Smooth muscle cell (in vitro differentiated cells): Measurements from ENCODE around the gene ILDR1. TPM values are rescaled to one million over a fixed set of nuclear protein-coding genes. Genes with fewer than 3 reads are reported as not detected.

Experiments used
- DNase-seq: peaks from one replicate; lab custom pipeline; 2025; ENCODE audit not compliant: unreplicated experiment; lab: John Stamatoyannopoulos, UW
- H2AFZ ChIP-seq: fragments of 200-600 bp; sonication (generic); 2 replicates; pipeline ENCODE4 v1.6.0; 2016; ENCODE audit warnings: antibody characterized with exemption, low read depth, mild to moderate bottlenecking
- H3F3A ChIP-seq: fragments of 200-600 bp; sonication (generic); 2 replicates; pipeline ENCODE4 v1.6.0; 2017; ENCODE audit warnings: antibody characterized with exemption, low read depth
- H3K27ac ChIP-seq: fragments of 200-600 bp; sonication (generic); 2 replicates; pipeline ENCODE4 v1.5.1; 2016; ENCODE audit warnings: low read depth, mild to moderate bottlenecking
- H3K27me3 ChIP-seq: fragments of 200-600 bp; sonication (generic); 2 replicates; pipeline ENCODE4 v1.6.1; 2016; ENCODE audit warnings: low read depth, mild to moderate bottlenecking
- H3K36me3 ChIP-seq: fragments of 200-600 bp; sonication (generic); 2 replicates; pipeline ENCODE4 v1.5.1; 2016; ENCODE audit warnings: low read depth
- H3K4me1 ChIP-seq: fragments of 200-600 bp; sonication (generic); 2 replicates; pipeline ENCODE4 v1.5.1; 2016; ENCODE audit warnings: low read depth
- H3K4me2 ChIP-seq: fragments of 200-600 bp; sonication (generic); 2 replicates; pipeline ENCODE4 v1.6.0; 2016; ENCODE audit warnings: mild to moderate bottlenecking
- H3K4me3 ChIP-seq: fragments of 200-600 bp; sonication (generic); 2 replicates; pipeline ENCODE4 v1.5.1; 2016; ENCODE audit warnings: mild to moderate bottlenecking
- H3K79me2 ChIP-seq: fragments of 200-600 bp; sonication (generic); 2 replicates; pipeline ENCODE4 v1.6.0; 2016; ENCODE audit warnings: low read depth, mild to moderate bottlenecking
- H3K9ac ChIP-seq: fragments of 200-600 bp; sonication (generic); 2 replicates; pipeline ENCODE4 v1.6.0; 2016; ENCODE audit warnings: low read depth
- H3K9me3 ChIP-seq: fragments of 200-600 bp; sonication (generic); replicated peaks from 2 replicates; pipeline ENCODE4 v1.5.1; 2016; ENCODE audit warnings: low read depth
- H4K20me1 ChIP-seq: fragments of 200-600 bp; sonication (generic); 2 replicates; pipeline ENCODE4 v1.6.0; 2016; ENCODE audit warnings: low read depth
- WGBS: methylation state at CpG from one replicate; pipeline ENCODE4 v1.1.7; 2016; ENCODE audit warnings: low lambda C conversion rate; 5-methylcytosine and 5-hydroxymethylcytosine counted together
- polyA plus RNA-seq: library from polyadenylated mRNA; unstranded; fragments of >200 nt; fragmentation: Nextera tagmentation; extraction: Ambion mirVana; gene quantifications from 2 replicates; pipeline ENCODE4 v1.2.1, GENCODE V29; 2016
- total RNA-seq: library from RNA; depleted of rRNA; stranded (reverse); fragments of >200 nt; gene quantifications from 2 replicates; pipeline ENCODE4 v1.2.3, GENCODE V29; 2014
- TF ChIP-seq, protein P1 (sequence below): fragments of 200-600 bp; sonication (generic); IDR thresholded peaks from 2 replicates; pipeline ENCODE4 v1.5.1; 2017; ENCODE audit warnings: borderline replicate concordance, mild to moderate bottlenecking, antibody characterized with exemption; ENCODE audit not compliant: insufficient read depth, poor library complexity, severe bottlenecking

ILDR1 gene
- total and polyA plus RNA-seq, 2 experiments from 2014 or later = 1.4 TPM; not detected in 1

DNA sequence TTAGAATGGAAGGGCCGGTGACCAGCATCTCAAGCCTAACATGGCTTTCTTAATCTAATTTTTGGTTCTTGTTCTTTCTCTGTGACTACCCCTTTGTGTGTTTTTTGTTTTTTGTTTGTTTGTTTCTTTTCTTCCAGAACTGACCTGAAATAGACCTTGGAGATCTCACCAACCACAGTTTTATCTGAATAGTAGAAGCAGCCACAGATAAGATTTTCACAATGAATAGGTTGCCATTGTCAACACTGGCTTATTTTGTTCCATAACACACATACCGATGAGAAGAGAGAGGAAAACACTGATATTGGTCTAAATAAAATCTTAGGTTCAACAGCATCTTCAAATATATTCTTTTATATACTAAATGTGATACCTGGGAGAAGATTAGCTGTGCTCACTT lies 11.5 kb downstream of the ILDR1 start:
- H2AFZ ChIP-seq = no peak overlapping the region
- no peaks in the 10 kb centered on the region for H3K9me3 ChIP-seq
- no peak overlapping the region for H3K4me3 ChIP-seq
- H3K36me3 ChIP-seq = no peaks in the 10 kb centered on the region
- DNase-seq = no peak
- no peaks in the 10 kb centered on the region for H3K79me2 ChIP-seq
- H3F3A ChIP-seq = no peaks in the 10 kb centered on the region
- TF ChIP-seq, protein P1, sequence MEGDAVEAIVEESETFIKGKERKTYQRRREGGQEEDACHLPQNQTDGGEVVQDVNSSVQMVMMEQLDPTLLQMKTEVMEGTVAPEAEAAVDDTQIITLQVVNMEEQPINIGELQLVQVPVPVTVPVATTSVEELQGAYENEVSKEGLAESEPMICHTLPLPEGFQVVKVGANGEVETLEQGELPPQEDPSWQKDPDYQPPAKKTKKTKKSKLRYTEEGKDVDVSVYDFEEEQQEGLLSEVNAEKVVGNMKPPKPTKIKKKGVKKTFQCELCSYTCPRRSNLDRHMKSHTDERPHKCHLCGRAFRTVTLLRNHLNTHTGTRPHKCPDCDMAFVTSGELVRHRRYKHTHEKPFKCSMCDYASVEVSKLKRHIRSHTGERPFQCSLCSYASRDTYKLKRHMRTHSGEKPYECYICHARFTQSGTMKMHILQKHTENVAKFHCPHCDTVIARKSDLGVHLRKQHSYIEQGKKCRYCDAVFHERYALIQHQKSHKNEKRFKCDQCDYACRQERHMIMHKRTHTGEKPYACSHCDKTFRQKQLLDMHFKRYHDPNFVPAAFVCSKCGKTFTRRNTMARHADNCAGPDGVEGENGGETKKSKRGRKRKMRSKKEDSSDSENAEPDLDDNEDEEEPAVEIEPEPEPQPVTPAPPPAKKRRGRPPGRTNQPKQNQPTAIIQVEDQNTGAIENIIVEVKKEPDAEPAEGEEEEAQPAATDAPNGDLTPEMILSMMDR = no peak
- no peaks in the 10 kb centered on the region for H3K4me1 ChIP-seq
- H3K4me2 ChIP-seq = no peak overlapping the region
- 82% methylated on average over 2 of the region's 2 CpGs for WGBS
- H4K20me1 ChIP-seq = no peaks in the 10 kb centered on the region
- H3K27me3 ChIP-seq = no peaks in the 10 kb centered on the region
- H3K27ac ChIP-seq = no peak overlapping the region
- no peak overlapping the region for H3K9ac ChIP-seq

DNA sequence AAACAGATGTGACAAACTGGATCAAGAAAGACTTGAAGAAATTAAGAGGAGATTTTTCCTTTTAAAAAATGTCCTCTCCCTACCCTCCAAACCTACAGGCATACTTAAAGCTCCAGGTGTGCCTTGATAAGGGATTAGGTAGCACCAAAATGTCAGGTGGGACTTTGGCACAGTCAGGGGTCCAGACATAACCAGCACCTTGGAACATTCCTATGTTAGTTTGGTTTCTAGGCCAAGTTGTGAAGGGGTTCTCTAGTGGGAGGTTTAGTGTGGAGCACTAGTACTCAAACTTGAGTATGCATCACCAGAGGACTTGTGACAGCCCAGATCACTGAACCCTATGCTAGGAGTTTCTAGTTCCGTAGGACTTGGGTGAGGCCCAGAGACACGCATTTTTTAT lies 13.9 kb downstream of the ILDR1 start:
- TF ChIP-seq, protein P1 = no peak
- no peak overlapping the region for H3K4me3 ChIP-seq
- WGBS = 91% methylated on average over 2 of the region's 2 CpGs
- no peaks in the 10 kb centered on the region for H3K79me2 ChIP-seq
- no peak for DNase-seq
- H3K27me3 ChIP-seq = no peaks in the 10 kb centered on the region
- H3K27ac ChIP-seq = no peak overlapping the region
- no peak overlapping the region for H3K9ac ChIP-seq
- no peaks in the 10 kb centered on the region for H3K36me3 ChIP-seq
- peaks cover 4% of the 10 kb centered on the region for H3K4me1 ChIP-seq
- no peaks in the 10 kb centered on the region for H3K9me3 ChIP-seq
- H2AFZ ChIP-seq = no peak overlapping the region
- H3K4me2 ChIP-seq = no peak overlapping the region
- H4K20me1 ChIP-seq = no peaks in the 10 kb centered on the region
- no peaks in the 10 kb centered on the region for H3F3A ChIP-seq

DNA sequence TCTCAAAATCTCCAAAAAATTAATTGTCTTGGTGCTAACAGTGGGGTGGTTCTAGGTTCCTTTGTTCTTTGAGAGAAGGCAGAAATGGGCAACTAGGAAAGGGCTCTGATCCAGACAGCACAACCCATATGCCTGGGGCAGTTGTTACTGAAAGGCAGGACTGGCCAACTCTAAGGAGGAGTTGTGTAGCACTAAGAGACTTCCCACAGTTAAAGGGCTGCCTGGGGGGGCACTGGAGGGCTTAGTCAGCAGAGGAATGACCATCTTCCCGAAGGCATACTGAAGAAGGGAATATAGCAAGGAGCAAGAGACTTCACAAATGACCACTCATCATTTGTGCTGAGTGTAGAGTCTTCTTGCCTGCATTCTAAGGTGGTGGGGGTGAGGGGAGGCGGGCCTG lies 15.8 kb downstream of the ILDR1 start:
- WGBS = 80% methylated on average over 2 of the region's 2 CpGs
- H3K4me3 ChIP-seq = no peak overlapping the region
- TF ChIP-seq, protein P1 = no peak
- H3K36me3 ChIP-seq = no peaks in the 10 kb centered on the region
- no peaks in the 10 kb centered on the region for H4K20me1 ChIP-seq
- peaks cover 5% of the 10 kb centered on the region for H3K4me1 ChIP-seq
- H3F3A ChIP-seq = no peaks in the 10 kb centered on the region
- H3K27ac ChIP-seq = no peak overlapping the region
- H3K9me3 ChIP-seq = no peaks in the 10 kb centered on the region
- H3K4me2 ChIP-seq = no peak overlapping the region
- no peaks in the 10 kb centered on the region for H3K79me2 ChIP-seq
- peak overlapping the region; percentile 36 for H2AFZ ChIP-seq
- no peak for DNase-seq
- no peak overlapping the region for H3K9ac ChIP-seq
- no peaks in the 10 kb centered on the region for H3K27me3 ChIP-seq

DNA sequence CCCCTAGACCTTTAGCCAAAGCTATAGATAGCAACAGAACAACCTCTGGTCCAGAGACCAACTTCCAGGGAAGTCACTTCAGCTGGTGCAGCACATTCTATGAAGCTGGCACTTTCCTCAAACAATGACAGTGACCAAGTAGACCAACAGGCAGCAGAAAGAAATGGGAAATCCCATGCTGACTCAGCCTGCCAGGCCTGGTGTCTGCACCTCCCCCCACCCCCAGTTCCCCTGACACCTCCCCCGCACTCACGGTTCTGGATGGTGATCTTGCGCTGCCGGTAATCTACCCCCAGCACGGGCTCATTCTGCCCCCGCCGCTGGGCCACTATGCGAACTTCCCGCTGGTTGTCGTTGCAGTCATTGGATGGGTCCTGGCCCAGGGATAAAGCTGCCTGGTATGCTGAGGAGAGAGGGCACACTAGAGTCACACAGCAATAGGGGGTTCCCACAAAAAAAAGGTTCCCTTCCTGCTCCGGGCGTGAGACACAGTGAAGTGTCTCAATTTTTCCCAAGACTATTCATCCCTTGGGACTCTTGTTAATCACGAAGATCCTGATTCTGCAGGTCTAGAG lies 17.0 kb downstream of the ILDR1 start:
- peak overlapping the region; percentile 12 for H3K4me2 ChIP-seq
- H3K4me3 ChIP-seq = no peak overlapping the region
- H3K27ac ChIP-seq = peak overlapping the region; percentile 20
- no peaks in the 10 kb centered on the region for H3K79me2 ChIP-seq
- no peaks in the 10 kb centered on the region for H4K20me1 ChIP-seq
- DNase-seq = no peak
- peaks cover 5% of the 10 kb centered on the region for H3K4me1 ChIP-seq
- no peak overlapping the region for H3K9ac ChIP-seq
- H2AFZ ChIP-seq = peak overlapping the region; percentile 54
- H3K36me3 ChIP-seq = no peaks in the 10 kb centered on the region
- H3K9me3 ChIP-seq = no peaks in the 10 kb centered on the region
- 41% methylated on average over 13 of the region's 13 CpGs for WGBS
- no peaks in the 10 kb centered on the region for H3F3A ChIP-seq
- H3K27me3 ChIP-seq = no peaks in the 10 kb centered on the region
- TF ChIP-seq, protein P1 = no peak
